Measurements from ENCODE around the gene ERGIC3.

DNA sequence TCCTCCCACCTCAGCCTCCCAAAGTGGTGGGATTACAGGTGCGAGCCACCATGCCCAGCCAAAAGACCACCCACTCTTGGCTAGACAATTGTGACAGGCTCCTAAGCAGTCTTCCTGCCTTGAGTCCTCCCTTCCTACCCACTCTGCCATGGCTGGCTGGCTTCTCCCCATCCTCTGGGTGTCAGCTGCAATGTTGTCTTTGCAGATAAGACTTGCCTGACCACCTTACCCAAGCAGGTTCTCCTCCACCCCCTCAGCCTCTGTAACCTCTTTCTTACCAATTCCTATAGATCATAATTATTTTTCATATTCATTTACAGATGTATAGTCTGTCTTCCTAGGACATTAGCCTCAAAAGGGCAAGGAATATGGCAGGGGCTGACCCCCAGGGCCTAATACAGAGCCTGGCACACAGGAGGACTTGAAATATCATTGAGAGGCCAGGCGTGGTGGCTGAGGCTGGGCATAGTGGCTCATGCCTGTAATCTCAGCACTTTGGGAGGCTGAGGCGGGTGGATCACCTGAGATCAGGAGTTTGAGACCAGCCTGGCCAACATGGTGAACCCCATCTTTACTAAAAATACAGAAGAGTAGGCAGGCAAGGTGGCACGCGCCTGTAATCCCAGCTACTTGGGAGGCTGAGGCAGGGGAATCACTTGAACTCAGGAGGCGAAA, 45.0 kb downstream of the ERGIC3 start:
- TF ChIP-seq, protein P1, sequence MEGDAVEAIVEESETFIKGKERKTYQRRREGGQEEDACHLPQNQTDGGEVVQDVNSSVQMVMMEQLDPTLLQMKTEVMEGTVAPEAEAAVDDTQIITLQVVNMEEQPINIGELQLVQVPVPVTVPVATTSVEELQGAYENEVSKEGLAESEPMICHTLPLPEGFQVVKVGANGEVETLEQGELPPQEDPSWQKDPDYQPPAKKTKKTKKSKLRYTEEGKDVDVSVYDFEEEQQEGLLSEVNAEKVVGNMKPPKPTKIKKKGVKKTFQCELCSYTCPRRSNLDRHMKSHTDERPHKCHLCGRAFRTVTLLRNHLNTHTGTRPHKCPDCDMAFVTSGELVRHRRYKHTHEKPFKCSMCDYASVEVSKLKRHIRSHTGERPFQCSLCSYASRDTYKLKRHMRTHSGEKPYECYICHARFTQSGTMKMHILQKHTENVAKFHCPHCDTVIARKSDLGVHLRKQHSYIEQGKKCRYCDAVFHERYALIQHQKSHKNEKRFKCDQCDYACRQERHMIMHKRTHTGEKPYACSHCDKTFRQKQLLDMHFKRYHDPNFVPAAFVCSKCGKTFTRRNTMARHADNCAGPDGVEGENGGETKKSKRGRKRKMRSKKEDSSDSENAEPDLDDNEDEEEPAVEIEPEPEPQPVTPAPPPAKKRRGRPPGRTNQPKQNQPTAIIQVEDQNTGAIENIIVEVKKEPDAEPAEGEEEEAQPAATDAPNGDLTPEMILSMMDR (IDR thresholded peaks at IDR 0.05) = no peak
- no peak for TF ChIP-seq HDAC2 (IDR thresholded peaks at IDR 0.05)

All from A549 (cell line).